Karpas-422 (cell line): Measurements from ENCODE around the gene ARRB1. TPM values are rescaled to one million over a fixed set of nuclear protein-coding genes. Genes with fewer than 3 reads are reported as not detected.
"Not testable (repeated sequence)": the region's sequence is repeated elsewhere in the genome, so short reads cannot be mapped to it uniquely, and the experiment has no call there.

Source experiments
- DNase-seq: peaks from one replicate; pipeline ENCODE4 v3.0.0-alpha.2; 2015
- H2AFZ ChIP-seq: fragments of 200-600 bp; sonication (generic); 2 replicates; pipeline ENCODE4 v1.6.1; 2014; ENCODE audit warnings: antibody characterized with exemption, low read length, mixed read lengths
- H3K27ac ChIP-seq: fragments of 200-600 bp; sonication (generic); 2 replicates; pipeline ENCODE4 v1.5.1; 2014; ENCODE audit warnings: mild to moderate bottlenecking, low read length, moderate library complexity
- H3K27me3 ChIP-seq: fragments of 200-600 bp; sonication (generic); 2 replicates; pipeline ENCODE4 v1.6.1; 2014; ENCODE audit warnings: low read length, mixed read lengths
- H3K36me3 ChIP-seq: fragments of 200-600 bp; sonication (generic); 2 replicates; pipeline ENCODE4 v1.6.1; 2014; ENCODE audit warnings: low read length, mixed read lengths; ENCODE audit not compliant: insufficient read depth
- H3K4me1 ChIP-seq: fragments of 200-600 bp; sonication (generic); 2 replicates; pipeline ENCODE4 v1.6.1; 2014; ENCODE audit warnings: mild to moderate bottlenecking, low read length, mixed read lengths
- H3K4me2 ChIP-seq: fragments of 200-600 bp; sonication (generic); 2 replicates; pipeline ENCODE4 v1.6.1; 2014; ENCODE audit warnings: low read length, low read depth, mild to moderate bottlenecking; ENCODE audit not compliant: poor library complexity, severe bottlenecking
- H3K4me3 ChIP-seq: fragments of 200-600 bp; sonication (generic); 2 replicates; pipeline ENCODE4 v1.5.1; 2014; ENCODE audit warnings: mild to moderate bottlenecking, antibody characterized with exemption, low read length, mixed read lengths
- H3K79me2 ChIP-seq: fragments of 200-600 bp; sonication (generic); 2 replicates; pipeline ENCODE4 v1.6.1; 2014; ENCODE audit warnings: mild to moderate bottlenecking, low read length, mixed read lengths
- H3K9ac ChIP-seq: fragments of 200-600 bp; sonication (generic); 2 replicates; pipeline ENCODE4 v1.6.0; 2014; ENCODE audit warnings: low read length
- H3K9me2 ChIP-seq: fragments of 200-600 bp; sonication (generic), shearing (Covaris generic); replicated peaks from 2 replicates; pipeline ENCODE4 v1.6.0; 2014; ENCODE audit warnings: mild to moderate bottlenecking, low read length, moderate library complexity; ENCODE audit not compliant: insufficient read depth
- H3K9me3 ChIP-seq: fragments of 300-700, 200-600 bp; sonication (generic); 2 replicates; pipeline ENCODE4 v1.6.1; 2014; ENCODE audit warnings: low read length, mixed read lengths
- H4K20me1 ChIP-seq: fragments of 200-600 bp; sonication (generic); 2 replicates; pipeline ENCODE4 v1.6.1; 2014; ENCODE audit warnings: mild to moderate bottlenecking, antibody characterized with exemption, low read length, low read depth; ENCODE audit not compliant: insufficient read depth
- total RNA-seq: library from RNA; depleted of rRNA; stranded (reverse); fragments of >200 nt; shearing (Covaris generic); gene quantifications from 2 replicates; pipeline ENCODE4 v1.2.3, GENCODE V29; 2014; ENCODE audit warnings: low replicate concordance

The ARRB1 gene
- total RNA-seq, 1 experiment from 2014 or later, result not detected

- Histone ChIP-seq H3K9ac (no peak overlapping the region), H3K27me3 (no peaks in the 10 kb centered on the region), H3K4me2 (no peak overlapping the region), H3K79me2 (no peaks in the 10 kb centered on the region), H3K9me3 (no peaks in the 10 kb centered on the region), H2AFZ (no peak overlapping the region), H3K27ac (no peak overlapping the region), H3K4me3 (no peak overlapping the region), H3K9me2 (no peaks in the 10 kb centered on the region), H3K36me3 (no peaks in the 10 kb centered on the region), H4K20me1 (no peaks in the 10 kb centered on the region), H3K4me1 (peaks cover 2% of the 10 kb centered on the region)
- DNase-seq, result no peak
Measured at GRCh38 chr11:75365711-75366181, 14.3 kb upstream of the ARRB1 start.

GRCh38 chr11:75362285-75362684, 10.8 kb upstream of the ARRB1 start:
- not testable (repeated sequence) for DNase-seq, H3K9me2 ChIP-seq, H2AFZ ChIP-seq, H3K36me3 ChIP-seq, H3K9me3 ChIP-seq, H4K20me1 ChIP-seq, H3K4me2 ChIP-seq, H3K9ac ChIP-seq, H3K79me2 ChIP-seq, H3K4me3 ChIP-seq, H3K4me1 ChIP-seq, H3K27ac ChIP-seq, H3K27me3 ChIP-seq

DNA sequence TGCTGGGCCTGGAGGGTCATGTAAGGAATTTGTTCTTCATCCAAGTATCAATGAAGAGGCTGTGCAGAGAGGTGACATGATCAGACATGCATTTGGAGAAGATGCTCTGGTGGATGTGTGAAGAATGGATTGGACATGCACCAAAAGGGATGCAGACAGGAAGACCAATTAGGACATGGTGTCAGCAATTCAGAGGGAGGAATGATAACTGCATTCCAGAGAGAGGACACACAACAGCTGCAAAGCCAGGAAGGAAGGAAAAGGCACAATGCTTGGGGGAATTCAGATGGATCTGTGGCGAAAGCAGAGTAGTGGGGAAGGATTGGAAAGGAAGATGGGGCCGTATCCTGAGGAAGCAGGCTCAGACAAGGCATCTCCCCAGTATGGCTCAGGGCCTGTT, 5.2 kb upstream of the ARRB1 start:
- Histone ChIP-seq H3K27ac (no peak overlapping the region), H3K9me2 (no peaks in the 10 kb centered on the region), H3K9me3 (no peaks in the 10 kb centered on the region), H3K4me3 (no peak overlapping the region), H3K4me1 (peaks cover 6% of the 10 kb centered on the region), H2AFZ (no peak overlapping the region), H4K20me1 (no peaks in the 10 kb centered on the region), H3K9ac (no peak overlapping the region), H3K79me2 (no peaks in the 10 kb centered on the region), H3K36me3 (no peaks in the 10 kb centered on the region), H3K27me3 (no peaks in the 10 kb centered on the region), H3K4me2 (no peak overlapping the region)
- no peak for DNase-seq

DNA sequence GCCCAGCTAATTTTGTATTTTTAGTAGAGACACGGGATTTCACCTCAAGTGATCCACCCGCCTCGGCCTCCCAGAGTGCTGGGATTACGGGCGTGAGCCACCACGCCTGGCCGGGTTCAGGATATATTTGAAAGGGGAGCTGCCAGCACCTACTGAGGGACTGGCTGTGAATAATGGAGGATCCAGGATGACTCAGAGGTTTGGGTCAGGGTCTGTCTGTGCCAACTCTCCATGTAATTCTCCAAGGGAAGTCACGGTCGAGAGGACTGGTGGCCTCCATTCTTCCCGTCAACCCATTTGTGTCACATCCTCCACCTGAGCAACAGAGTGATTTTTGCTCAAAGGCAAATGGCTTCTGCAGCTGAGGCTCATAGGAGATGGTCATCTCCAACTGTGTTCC, 3.6 kb upstream of the ARRB1 start:
- DNase-seq, result no peak
- Histone ChIP-seq H3K9me3 (no peaks in the 10 kb centered on the region), H3K9ac (no peak overlapping the region), H3K4me2 (no peak overlapping the region), H4K20me1 (no peaks in the 10 kb centered on the region), H3K79me2 (no peaks in the 10 kb centered on the region), H2AFZ (no peak overlapping the region), H3K4me1 (no peaks in the 10 kb centered on the region), H3K9me2 (no peaks in the 10 kb centered on the region), H3K36me3 (no peaks in the 10 kb centered on the region), H3K27me3 (no peaks in the 10 kb centered on the region), H3K4me3 (no peak overlapping the region), H3K27ac (no peak overlapping the region)

- Histone ChIP-seq H3K27me3 (no peaks in the 10 kb centered on the region), H3K9me2 (no peaks in the 10 kb centered on the region), H3K4me1 (no peaks in the 10 kb centered on the region), H2AFZ (no peak overlapping the region), H3K4me2 (no peak overlapping the region), H3K9ac (no peak overlapping the region), H3K79me2 (no peaks in the 10 kb centered on the region), H3K4me3 (no peak overlapping the region), H3K27ac (no peak overlapping the region), H3K9me3 (no peaks in the 10 kb centered on the region), H3K36me3 (no peaks in the 10 kb centered on the region), H4K20me1 (no peaks in the 10 kb centered on the region; the same call in 1 of the 2 replicates)
- DNase-seq, result no peak
Measured at GRCh38 chr11:75352588-75353206, 1.2 kb upstream of the ARRB1 start.

DNA sequence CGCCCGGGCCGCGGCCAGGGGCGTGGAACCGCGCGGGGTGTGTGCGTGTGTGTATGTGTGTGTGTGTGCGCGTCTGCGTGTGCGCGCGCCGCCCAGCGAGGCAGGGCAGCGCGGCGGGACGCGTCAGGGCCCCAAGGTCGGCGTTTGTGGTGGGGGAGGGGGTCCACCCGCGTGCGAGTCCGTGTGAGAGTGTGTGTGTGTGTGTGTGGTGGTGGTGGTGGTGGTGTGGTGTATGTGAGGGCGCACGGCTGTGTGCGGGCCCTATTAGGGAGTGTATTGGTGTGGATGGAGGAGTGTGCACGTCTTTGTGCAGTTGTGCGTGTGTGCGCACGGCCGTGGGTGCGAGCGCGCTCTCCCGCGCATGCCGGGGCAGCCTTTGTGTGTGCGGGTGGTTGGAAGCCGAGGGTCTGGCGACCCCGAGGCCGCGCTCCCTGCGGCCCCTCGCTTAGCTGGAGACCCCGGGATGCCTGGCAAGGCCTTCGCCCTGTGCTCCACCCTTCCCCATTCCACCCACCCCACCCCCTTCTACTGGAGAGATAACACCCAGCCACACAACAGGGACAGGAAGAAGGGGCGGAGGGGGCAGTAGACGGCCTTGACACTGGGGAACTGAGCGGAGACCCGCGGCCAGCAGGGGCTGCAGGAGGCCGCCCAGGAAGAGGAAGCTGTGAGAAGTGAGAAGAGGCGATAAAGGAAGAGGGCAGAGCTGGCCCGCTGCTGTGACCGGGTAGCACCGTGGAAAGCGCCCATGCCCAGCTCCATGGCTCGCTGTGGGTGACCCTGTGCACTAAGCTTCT, 528 bp upstream of the ARRB1 start:
- H3K4me1 ChIP-seq, result no peaks in the 10 kb centered on the region
- no peaks in the 10 kb centered on the region for H3K9me2 ChIP-seq
- H3K79me2 ChIP-seq, result no peaks in the 10 kb centered on the region
- H3K27ac ChIP-seq, result no peak overlapping the region
- no peaks in the 10 kb centered on the region for H3K27me3 ChIP-seq
- no peak for DNase-seq
- no peak overlapping the region for H3K4me2 ChIP-seq
- no peak overlapping the region for H3K9ac ChIP-seq
- H3K36me3 ChIP-seq, result no peaks in the 10 kb centered on the region
- no peak overlapping the region for H3K4me3 ChIP-seq
- no peak overlapping the region for H2AFZ ChIP-seq
- no peaks in the 10 kb centered on the region for H3K9me3 ChIP-seq
- H4K20me1 ChIP-seq, result no peaks in the 10 kb centered on the region; the same call in 1 of the 2 replicates

- H3K36me3 ChIP-seq, result no peaks in the 10 kb centered on the region
- H3K79me2 ChIP-seq, result no peaks in the 10 kb centered on the region
- no peaks in the 10 kb centered on the region; the same call in 1 of the 2 replicates for H4K20me1 ChIP-seq
- no peak overlapping the region for H2AFZ ChIP-seq
- no peaks in the 10 kb centered on the region for H3K9me3 ChIP-seq
- no peak for DNase-seq
- no peak overlapping the region for H3K27ac ChIP-seq
- no peak overlapping the region for H3K4me3 ChIP-seq
- H3K9ac ChIP-seq, result no peak overlapping the region
- no peaks in the 10 kb centered on the region for H3K9me2 ChIP-seq
- no peak overlapping the region for H3K4me2 ChIP-seq
- H3K4me1 ChIP-seq, result no peaks in the 10 kb centered on the region
- H3K27me3 ChIP-seq, result no peaks in the 10 kb centered on the region
Measured at GRCh38 chr11:75350743-75351540, 519 bp downstream of the ARRB1 start.

- Histone ChIP-seq H2AFZ (no peak overlapping the region), H3K79me2 (no peaks in the 10 kb centered on the region)
Measured at GRCh38 chr11:75350122-75350742, 1.2 kb downstream of the ARRB1 start.

More at GRCh38 chr11:75350122-75350742, 1.2 kb downstream of the ARRB1 start:
- Histone ChIP-seq H3K9me2 (no peaks in the 10 kb centered on the region), H4K20me1 (no peaks in the 10 kb centered on the region; the same call in 1 of the 2 replicates), H3K4me2 (no peak overlapping the region), H3K27me3 (no peaks in the 10 kb centered on the region), H3K4me3 (no peak overlapping the region), H3K27ac (no peak overlapping the region), H3K4me1 (no peaks in the 10 kb centered on the region), H3K36me3 (no peaks in the 10 kb centered on the region), H3K9me3 (no peaks in the 10 kb centered on the region), H3K9ac (no peak overlapping the region)
- no peak for DNase-seq
